HG02970 (cell line): ENCODE data around the gene GABPB1.

Source experiments
- ATAC-seq: cut with Tn5 transposase; IDR thresholded peaks from one replicate; pipeline ENCODE4 v1.9.1; 2021; ENCODE audit warnings: mild to moderate bottlenecking, moderate library complexity, moderate number of reproducible peaks; ENCODE audit not compliant: unreplicated experiment, low FRiP score

The GABPB1 gene

DNA sequence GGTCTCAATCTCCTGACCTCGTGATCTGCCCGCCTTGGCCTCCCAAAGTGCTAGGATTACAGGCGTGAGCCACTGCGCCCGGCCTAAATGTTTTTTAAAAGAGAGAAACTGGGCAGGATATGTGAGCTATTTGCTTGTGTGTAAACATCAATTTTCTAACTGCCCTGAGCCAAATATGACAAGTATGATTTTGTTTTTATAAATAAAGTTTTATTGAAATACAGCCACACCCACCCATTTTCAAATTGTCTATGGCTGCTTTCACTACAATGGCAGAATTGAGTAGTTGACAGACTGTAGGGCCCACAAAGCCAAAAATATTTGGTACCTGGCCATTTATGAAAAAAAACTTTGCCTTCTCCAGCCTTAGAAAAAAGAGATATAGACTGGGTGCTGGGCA lies 73.6 kb downstream of the GABPB1 start:
- ATAC-seq: no peak

DNA sequence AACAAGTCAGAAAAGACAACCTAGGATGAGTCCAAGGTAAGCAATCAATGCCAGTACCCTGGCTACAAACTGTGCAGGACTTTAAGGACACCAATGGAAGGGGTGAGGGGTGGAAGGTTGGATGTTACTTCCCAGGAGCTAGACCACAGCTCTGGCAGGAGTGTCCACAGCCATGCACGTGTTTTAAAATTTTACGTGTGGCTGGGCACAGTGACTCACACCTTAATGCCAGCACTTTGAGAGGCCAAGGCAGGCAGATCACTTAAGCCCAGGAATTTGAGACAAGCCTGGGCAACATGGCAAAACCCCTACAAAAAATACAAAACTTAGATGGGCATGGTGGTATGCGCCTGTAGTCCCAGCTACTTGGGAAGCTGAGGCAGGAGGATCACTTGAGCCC lies 74.7 kb downstream of the GABPB1 start:
- no peak for ATAC-seq

DNA sequence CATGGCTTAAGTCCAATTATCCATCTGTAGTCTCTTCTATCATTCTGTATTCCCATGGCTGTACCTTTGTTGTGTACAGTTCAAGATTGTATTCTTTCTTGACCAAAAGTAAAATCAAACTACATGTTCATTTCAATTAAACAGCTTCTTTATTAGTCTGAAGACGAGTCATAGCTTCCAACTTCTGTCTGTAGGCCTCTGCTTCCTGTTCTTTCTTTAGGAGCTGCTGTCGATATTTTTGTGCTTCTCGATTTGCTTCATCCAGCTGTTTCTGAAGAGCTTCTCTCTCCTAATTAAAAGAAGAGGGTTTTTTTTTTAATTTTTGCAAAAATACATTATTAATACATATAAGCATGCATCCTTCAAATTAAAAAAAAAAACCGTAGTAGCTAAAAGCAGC lies 76.5 kb downstream of the GABPB1 start:
- no peak for ATAC-seq

DNA sequence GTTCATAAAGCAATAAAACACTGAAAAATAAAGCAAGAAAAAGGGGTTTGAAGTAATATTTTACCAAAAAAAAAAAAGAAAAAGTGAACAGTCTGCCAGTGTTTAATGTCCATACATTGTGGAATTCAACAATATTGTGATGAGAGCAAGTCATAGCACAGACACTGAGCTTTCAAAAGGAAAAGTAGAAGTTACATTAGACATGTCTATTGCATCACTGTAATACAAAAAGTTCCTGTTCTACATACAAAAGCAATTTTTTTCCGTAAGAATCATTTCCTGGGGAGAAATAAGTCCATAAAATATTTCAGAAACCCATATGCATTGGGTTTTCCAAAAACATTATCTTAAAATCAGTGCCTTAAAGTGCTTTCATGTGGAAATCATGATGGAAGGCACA lies 77.6 kb downstream of the GABPB1 start:
- ATAC-seq: no peak

DNA sequence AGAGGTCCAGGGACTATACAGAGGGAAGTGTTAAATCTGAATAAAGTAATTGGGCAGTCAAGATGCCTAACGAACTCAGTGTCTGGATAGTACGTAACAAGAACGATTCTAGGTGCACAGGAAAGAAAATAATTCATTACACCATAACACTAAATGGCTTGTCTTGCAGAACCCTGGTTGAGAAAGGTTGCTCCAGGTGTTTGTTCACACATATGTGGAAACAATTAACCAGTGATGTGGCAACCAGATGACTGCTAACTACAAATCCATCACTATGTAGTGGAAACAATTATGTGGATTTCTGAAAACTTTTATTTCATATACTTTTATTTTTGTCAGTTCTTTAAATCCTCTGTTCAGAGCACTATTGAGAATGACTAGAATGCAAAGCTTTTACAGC lies 79.1 kb downstream of the GABPB1 start:
- no peak for ATAC-seq

DNA sequence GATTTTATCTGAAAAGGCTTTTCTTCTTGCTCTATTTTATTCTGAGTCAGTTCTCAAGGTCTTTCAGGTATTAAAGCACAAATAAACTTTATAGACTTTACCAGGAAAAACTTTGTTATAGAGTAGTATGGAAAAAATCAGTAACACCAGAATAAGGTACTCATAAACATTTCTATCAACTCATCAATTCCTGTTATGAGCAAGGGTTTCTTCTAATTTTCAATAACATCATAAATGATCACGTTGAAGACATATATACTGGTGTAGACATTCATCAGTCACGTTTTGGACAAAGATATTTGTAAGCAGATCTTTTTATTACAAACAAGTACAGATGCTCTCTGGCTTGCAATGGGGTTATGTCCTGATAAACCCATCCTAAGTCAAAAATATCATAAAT lies 79.9 kb downstream of the GABPB1 start:
- no peak for ATAC-seq

DNA sequence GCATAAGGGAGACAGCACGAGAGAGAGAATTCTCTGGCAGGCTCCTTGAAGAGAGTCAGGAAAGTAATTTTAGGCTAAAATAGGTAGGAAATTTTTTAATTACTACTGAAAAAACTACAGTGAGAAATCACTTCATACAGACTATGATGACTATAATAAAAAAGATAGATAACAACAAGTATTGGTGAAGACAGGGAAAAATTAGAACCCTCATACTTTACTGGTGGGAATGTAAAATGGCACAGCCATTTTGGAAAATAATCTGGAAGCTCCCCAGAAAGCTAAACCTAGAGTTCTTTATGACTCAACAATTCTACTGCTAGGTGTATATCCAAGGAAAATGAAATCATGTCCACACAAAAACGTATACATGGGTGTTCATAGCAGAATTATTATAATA lies 87.4 kb downstream of the GABPB1 start:
- ATAC-seq: no peak

DNA sequence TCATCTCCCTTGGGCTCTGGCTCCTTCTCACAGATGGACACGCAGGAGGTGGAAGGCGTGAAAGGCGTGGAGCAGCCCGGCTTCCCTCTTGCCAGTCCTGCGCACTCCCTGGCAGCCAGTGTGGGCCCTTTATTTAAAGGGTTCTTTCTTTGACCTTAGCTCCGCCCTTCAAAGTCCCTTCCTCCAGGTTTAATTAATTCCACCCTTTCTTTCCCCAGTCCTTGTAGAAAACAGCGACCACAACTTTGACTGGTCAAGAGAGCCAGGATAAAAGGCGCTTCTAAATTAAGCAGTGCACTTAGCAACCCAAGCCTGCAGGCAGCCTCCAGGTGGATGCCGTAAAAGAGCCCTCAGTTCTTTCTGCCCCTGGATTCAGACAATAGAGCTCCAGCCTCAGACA lies 89.4 kb downstream of the GABPB1 start, which contains the start of gene HDC:
Gene HDC (minus strand): TSS at position 107 of the 400 bp plus-strand sequence. CDS start 103 bp downstream, at position 4.
- no peak for ATAC-seq

DNA sequence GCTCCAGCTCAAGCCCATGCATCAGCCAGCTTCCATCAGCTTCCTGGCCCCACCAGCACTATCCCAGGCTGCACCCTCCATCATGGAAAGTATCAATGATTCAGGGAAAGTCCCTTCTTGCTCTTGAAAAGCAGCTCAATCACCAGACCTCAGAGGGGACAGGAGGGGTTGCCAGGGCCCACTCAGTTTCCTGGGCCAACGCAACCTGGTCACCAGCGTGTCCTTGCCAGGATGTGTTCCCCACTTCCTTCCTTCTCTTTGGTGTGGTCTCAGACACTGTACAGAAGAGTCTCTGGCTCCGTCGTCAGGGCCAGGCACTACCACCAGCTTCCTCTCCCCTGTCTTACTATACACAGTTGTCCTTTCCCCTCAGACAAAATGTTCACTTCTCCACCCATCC lies 92.5 kb downstream of the GABPB1 start:
- no peak for ATAC-seq

DNA sequence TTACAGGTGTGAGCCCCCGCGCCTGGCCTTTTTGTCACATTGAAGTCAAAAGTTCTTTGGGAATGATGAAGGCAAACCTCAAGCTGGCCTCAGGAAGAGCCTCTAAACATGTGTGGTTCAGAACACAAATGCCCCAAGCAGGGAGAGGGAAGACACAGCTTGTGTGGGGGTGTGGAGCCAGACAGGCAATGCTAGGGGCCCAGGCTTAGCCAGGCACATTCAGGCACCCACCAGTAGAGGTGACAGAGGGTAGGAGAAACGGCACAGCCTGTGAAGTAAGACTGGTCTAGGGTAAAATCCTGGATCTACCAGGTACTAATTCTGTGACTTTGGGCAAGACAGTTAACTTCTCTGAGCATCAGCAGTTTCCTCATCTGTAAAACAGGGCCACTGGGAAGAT lies 93.0 kb downstream of the GABPB1 start:
- no peak for ATAC-seq

DNA sequence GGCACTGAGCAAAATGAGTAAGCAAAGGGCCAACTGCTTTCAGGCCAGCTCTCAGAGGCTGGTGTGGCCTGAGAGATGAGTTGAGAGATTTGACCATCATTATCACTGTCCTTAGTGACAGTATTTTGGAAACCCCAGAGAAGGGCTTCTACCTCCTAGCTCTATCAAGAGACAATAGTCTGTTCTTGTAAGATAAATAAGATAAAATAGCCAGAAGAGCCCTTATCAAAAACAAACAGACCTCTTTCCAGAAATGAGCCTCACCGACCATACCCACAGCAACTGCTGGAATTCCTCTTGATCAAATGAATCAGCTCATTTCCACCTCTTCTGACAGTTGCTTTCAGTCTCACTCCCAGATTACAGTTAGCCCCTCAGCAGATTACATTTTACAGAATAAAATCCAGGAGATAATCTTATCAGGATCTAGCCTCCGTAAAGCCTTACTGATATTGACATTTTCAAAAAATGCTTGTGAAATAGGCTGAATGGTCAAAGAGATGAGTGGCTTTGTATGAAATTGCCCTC lies 94.0 kb downstream of the GABPB1 start:
- no peak for ATAC-seq

DNA sequence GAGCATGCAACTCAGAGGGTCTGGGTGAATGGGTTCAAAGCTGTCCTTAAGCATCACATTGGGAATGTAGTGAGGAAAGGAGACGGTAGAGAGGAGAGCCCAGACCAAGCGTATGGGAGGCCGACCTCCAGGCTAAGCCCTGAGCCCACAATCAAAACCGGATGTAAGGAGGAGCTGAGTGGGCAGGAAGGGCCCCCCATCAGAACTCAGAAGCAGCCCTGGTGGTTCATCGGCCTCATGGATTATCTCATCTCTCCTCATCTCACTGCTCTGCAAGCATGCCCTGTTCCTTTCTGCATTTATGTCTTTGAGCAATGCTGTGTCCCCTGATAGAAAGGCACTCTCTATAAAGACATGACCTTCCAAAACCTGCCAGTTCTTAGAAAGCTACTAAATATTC lies 95.7 kb downstream of the GABPB1 start:
- no peak for ATAC-seq

DNA sequence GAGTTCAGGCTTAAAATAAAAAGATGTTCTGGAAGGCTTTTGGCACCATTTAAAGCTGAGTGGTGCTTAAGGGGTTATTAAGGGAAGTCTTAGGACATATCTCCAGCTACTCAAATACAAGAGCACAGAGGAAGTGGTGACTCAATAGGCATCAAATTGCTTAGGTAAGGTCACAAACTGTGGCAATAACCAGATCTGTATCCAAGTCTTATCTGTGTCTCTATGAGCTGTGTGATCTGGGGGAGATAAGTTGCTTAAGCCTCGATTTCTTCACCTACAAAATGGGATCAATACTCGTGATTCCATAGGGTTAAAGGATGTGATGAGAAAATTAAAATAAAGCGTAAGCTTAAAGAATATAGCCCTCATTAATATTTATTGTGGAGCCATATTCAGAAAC lies 97.1 kb downstream of the GABPB1 start:
- no peak for ATAC-seq

DNA sequence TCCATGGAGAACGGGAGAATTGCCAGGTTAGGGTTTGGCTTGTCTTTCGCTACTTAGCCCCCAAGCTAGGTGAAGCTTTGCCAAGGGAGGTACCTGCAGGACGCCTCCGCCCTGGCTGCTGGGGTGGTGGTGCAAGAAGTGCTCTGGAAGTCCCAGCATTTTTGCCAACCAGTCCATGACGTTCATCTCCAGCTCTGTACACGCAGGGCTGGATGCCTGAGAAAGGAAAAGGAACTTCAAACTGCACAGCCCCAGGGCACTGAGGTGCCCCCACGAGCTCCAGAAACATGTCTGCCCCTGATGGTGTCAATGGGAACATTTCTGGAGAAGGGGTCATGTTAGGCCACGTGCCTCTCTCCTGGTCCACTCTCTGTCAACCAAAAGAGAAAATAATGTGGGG lies 97.7 kb downstream of the GABPB1 start:
- ATAC-seq: no peak

DNA sequence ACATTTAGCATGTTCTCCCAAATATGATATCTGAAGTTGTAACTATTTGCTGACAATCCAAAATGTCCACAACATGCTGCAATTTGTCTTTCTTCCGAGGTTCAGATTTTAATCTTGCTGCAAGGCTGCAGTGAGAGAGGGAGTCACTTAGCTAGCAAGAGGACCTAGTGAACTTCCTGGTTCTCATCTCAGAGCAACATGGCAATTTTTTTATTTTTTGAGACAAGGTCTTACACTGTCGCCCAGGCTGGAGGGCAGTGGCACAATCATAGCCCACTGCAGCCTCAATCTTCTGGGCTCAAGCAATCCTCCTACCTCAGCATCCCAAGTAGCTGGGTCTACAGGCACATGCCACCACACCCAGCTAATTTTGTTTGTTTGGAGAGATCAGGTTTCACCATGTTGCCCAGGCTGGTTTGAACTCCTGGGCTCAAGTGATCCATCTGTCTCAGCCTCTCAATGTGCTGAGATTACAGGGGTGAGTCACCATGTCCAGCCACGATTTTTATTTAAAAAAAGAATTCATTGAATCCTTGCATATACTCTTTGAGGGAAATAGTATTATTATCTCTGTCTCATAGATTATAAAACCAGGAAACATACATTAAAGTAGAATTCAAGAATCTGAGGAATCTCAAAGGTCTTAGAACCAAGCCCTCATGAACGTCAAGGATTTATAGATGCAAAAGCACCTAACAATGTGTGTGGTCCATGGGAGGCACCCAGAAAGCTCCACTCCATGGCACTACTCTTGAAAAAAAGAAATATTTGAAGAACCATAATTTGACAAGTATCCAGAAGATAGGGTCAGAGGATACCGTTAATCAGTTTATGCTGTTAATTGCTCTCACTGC lies 98.6 kb downstream of the GABPB1 start:
- no peak for ATAC-seq

DNA sequence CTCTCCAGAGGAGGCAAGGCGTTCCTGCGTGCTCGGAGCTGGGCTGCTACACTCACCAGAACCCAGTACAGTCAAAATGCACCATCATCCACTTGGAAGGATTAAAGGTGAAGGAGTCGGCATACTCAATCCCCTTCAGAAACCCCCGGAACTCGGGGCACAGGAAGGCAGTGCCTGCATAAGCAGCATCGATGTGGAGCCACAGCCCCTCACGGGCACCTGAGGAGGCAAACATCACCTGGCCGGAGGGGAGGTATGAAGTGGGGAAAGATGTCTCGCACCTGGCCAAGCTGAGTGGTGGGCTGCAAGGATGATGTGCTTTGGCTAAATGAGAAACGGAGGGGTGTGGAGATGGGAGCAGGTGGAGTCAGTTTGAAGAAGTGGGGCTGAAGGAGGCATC lies 102.4 kb downstream of the GABPB1 start:
- no peak for ATAC-seq

DNA sequence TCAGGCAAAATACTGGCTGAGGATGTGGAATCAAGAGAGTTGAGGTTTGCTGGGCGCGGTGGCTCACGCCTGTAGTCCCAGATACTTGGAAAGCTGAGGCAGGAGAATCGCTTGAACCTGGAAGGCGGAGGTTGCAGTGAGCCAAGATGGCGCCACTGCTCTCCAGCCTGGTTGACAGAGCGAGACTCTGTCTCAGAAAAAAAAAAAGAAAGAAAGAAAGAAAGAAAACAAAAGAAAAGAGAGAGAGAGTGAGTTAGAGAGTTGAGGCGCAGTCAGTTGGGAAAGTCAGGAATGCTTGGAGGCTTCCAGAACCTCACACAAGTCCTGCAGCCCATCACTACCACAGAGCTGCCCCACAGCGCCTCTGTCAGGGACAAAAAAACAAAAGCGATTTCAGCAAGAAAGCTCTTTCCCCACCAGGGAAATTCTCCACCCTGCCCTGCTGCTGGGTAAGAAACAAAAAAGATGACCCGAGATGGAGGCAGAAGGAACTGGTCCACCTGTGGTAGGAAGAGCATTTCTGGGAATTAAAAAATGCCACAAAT lies 103.3 kb downstream of the GABPB1 start:
- no peak for ATAC-seq

DNA sequence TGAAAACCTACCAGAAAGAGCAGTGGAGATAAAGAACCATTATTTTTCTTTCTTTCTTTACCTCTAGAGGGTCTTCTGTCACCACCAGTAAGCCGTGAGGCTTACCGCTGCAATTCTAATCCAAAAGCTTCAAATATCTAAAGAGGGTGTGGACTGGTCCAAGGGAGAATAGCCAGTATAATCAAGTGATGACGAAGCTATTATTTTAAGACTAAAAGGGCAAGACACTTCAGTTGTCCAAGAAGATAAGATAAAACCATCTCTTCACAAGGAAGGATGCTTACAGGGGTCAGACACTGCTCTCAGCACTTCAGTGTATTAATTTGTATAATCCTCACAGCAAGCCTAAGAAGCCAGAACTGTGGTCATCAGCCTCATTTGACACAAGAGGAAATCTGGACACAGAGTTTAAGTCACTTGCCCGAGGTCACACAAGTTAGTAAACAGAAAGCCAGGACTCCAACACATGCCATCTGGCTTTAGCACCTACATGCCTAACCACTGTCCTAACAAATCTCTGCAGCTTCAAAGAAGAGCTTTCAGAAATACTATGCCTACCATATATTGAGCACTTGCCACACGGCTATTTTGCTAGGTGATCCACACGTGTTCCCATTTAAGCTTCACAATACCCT lies 104.1 kb downstream of the GABPB1 start:
- no peak for ATAC-seq

DNA sequence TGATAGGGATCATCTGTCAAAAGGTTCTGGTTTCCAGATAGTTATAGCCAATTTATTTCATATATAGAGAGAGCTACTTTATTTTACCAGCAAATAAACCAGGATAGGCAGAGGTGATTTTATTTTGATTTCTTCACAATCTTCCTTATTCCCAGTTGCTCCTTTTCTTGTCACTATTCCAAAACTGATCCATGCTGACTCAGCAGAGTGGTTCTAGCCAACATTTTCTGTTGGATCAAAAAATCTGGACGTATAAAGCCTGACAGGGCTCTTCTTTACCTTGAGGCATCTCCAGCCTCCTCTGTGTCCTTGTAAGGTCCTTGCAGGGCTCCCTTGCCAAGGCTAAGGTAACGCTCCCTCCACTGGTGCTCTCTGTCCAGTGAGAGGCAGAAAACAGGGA lies 105.3 kb downstream of the GABPB1 start:
- no peak for ATAC-seq

DNA sequence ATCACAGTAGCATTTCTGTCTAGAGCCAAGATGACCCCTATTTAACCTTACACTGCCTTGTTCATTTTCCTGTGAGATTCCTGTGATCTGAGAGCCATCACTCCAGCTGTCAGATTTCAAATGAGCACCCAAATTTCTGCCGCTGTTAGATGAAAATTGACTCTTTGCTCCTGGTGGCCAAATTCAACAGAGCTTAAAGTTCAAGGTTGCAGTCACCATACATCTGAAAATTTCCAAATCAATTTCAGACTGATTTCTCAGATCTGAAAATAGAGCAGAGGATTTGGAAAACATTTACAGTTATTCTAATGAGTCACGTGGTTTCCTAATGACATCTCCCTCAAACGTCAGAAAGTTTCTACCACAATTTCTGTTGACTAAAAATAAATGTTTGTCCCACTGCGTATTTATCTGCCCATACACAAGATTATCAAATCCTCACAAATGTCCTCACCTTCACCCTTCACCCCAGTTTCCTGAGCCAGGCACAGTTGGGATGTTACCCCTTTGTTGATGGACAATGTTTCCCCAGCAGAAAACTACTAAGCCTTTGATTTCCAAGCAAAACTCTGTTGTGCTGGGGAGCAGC lies 105.9 kb downstream of the GABPB1 start:
- no peak for ATAC-seq
